Muscle of leg (tissue), 11 donors: ENCODE data around the gene STS. TPM values are rescaled to one million over a fixed set of nuclear protein-coding genes. Genes with fewer than 3 reads are reported as not detected.

Source experiments
- DNase-seq: peaks from one replicate; pipeline ENCODE4 v3.0.0; 2013
- H3K27ac ChIP-seq: one replicate; pipeline ENCODE4 v1.5.1; 2013; ENCODE audit warnings: mild to moderate bottlenecking, low read length, control low read depth
- H3K27me3 ChIP-seq: one replicate; pipeline ENCODE4 v1.6.1; 2013; ENCODE audit warnings: low read length; ENCODE audit not compliant: control insufficient read depth, insufficient read depth
- H3K36me3 ChIP-seq: one replicate; pipeline ENCODE4 v1.6.1; 2013; ENCODE audit warnings: low read length; ENCODE audit not compliant: control insufficient read depth, insufficient read depth
- H3K4me1 ChIP-seq: one replicate; pipeline ENCODE4 v1.6.1; 2013; ENCODE audit warnings: low read length; ENCODE audit not compliant: control insufficient read depth, insufficient read depth
- H3K4me3 ChIP-seq: one replicate; pipeline ENCODE4 v1.5.1; 2013; ENCODE audit warnings: low read length, control low read depth
- H3K9me3 ChIP-seq: replicated peaks from 2 replicates; pipeline ENCODE4 v1.6.1; 2013; ENCODE audit warnings: low read depth, low read length; ENCODE audit not compliant: control insufficient read depth
- WGBS: methylation state at CpG from one replicate; pipeline ENCODE4 v1.1.5; 2013; ENCODE audit warnings: missing lambda C conversion rate; ENCODE audit not compliant: insufficient coverage; 5-methylcytosine and 5-hydroxymethylcytosine counted together
- polyA plus RNA-seq, 8 donors: library from polyadenylated mRNA; unstranded; fragments of 120-200 nt; gene quantifications; one replicate each; pipeline versions ENCODE4 v1.2.1 to v1.2.3, GENCODE V29; 2013; ENCODE audit warnings: inconsistent platforms in 1 of 8, low replicate concordance in 1 of 8; ENCODE audit not compliant: insufficient read length in 8 of 8, insufficient read depth in 1 of 8
- total RNA-seq: library from RNA; stranded (reverse); fragments of 120-200 nt; gene quantifications from one replicate; pipeline ENCODE4 v1.2.4, GENCODE V29; 2013

The STS gene
- total and polyA plus RNA-seq, 9 donors: 8.5 to 13.4 (median 11.0) TPM

GRCh38 chrX:7134981-7135380, 12.5 kb upstream of the STS start:
- no peaks in the 10 kb centered on the region for H3K9me3 ChIP-seq
- H3K4me3 ChIP-seq: no peak overlapping the region
- DNase-seq: no peak
- no CpG with 5 or more reads among the region's 2 CpGs for WGBS
- H3K36me3 ChIP-seq: no peaks in the 10 kb centered on the region
- H3K4me1 ChIP-seq: peaks cover 23% of the 10 kb centered on the region
- peaks cover 6% of the 10 kb centered on the region for H3K27me3 ChIP-seq
- no peak overlapping the region for H3K27ac ChIP-seq

- Histone ChIP-seq H3K9me3 (no peaks in the 10 kb centered on the region), H3K4me1 (peaks cover 7% of the 10 kb centered on the region), H3K27ac (peak overlapping the region; percentile 9), H3K4me3 (no peak overlapping the region), H3K27me3 (peaks cover 6% of the 10 kb centered on the region), H3K36me3 (no peaks in the 10 kb centered on the region)
- DNase-seq: peak; percentile 26
- 78% methylated on average over 7 of the region's 9 CpGs for WGBS
Measured at GRCh38 chrX:7139202-7140081, 8.1 kb upstream of the STS start.

- H3K4me3 ChIP-seq: no peak overlapping the region
- peaks cover 6% of the 10 kb centered on the region for H3K27me3 ChIP-seq
- H3K9me3 ChIP-seq: no peaks in the 10 kb centered on the region
- DNase-seq: no peak
- no peak overlapping the region for H3K27ac ChIP-seq
- no peaks in the 10 kb centered on the region for H3K36me3 ChIP-seq
- H3K4me1 ChIP-seq: peaks cover 15% of the 10 kb centered on the region
- no CpG with 5 or more reads among the region's 1 CpG for WGBS
Measured at GRCh38 chrX:7143076-7143475, 4.4 kb upstream of the STS start.

GRCh38 chrX:7143941-7144525, 3.5 kb upstream of the STS start:
- H3K36me3 ChIP-seq: no peaks in the 10 kb centered on the region
- peaks cover 15% of the 10 kb centered on the region for H3K4me1 ChIP-seq
- DNase-seq: no peak
- no peaks in the 10 kb centered on the region for H3K9me3 ChIP-seq
- H3K27me3 ChIP-seq: peaks cover 4% of the 10 kb centered on the region
- WGBS: 82% methylated on average over 2 of the region's 8 CpGs
- no peak overlapping the region for H3K27ac ChIP-seq
- no peak overlapping the region for H3K4me3 ChIP-seq

- no peak overlapping the region for H3K27ac ChIP-seq
- WGBS: 0% methylated on average over 1 of the region's 3 CpGs
Measured at GRCh38 chrX:7145454-7145853, 2.1 kb upstream of the STS start.

GRCh38 chrX:7146020-7146702, 1.4 kb upstream of the STS start:
- Histone ChIP-seq H3K27ac (no peak overlapping the region), H3K27me3 (peaks cover 4% of the 10 kb centered on the region), H3K4me1 (peaks cover 7% of the 10 kb centered on the region), H3K4me3 (no peak overlapping the region), H3K36me3 (no peaks in the 10 kb centered on the region), H3K9me3 (no peaks in the 10 kb centered on the region)
- WGBS: no CpG with 5 or more reads among the region's 3 CpGs
- no peak for DNase-seq

More at GRCh38 chrX:7145454-7145853, 2.1 kb upstream of the STS start:
- no peaks in the 10 kb centered on the region for H3K36me3 ChIP-seq
- H3K4me3 ChIP-seq: no peak overlapping the region
- H3K4me1 ChIP-seq: peaks cover 7% of the 10 kb centered on the region
- H3K27me3 ChIP-seq: peaks cover 4% of the 10 kb centered on the region
- H3K9me3 ChIP-seq: no peaks in the 10 kb centered on the region
- DNase-seq: peak; percentile 32

- WGBS: 14% methylated on average over 11 of the region's 13 CpGs
- DNase-seq: peak; percentile 71
- Histone ChIP-seq H3K9me3 (no peaks in the 10 kb centered on the region), H3K4me3 (peak overlapping the region; percentile 79), H3K36me3 (no peaks in the 10 kb centered on the region), H3K27ac (peak overlapping the region; percentile 84), H3K4me1 (peaks cover 7% of the 10 kb centered on the region), H3K27me3 (peaks cover 4% of the 10 kb centered on the region)
Measured at GRCh38 chrX:7146703-7147412, 654 bp upstream of the STS start.

GRCh38 chrX:7147978-7148854, 704 bp downstream of the STS start, which contains the start of gene PUDP:
Gene PUDP, minus strand, starts transcription at chrX:7148153. Its CDS starts 40 bp downstream, at chrX:7148113.
- DNase-seq: peak; percentile 95
- WGBS: under 1% methylated on average over 50 of the region's 76 CpGs
- no peaks in the 10 kb centered on the region for H3K36me3 ChIP-seq
- peaks cover 8% of the 10 kb centered on the region for H3K27me3 ChIP-seq
- peak within 1 kb of the TSS; percentile 91 for H3K27ac ChIP-seq
- no peaks in the 10 kb centered on the region for H3K9me3 ChIP-seq
- H3K4me3 ChIP-seq: peak within 1 kb of the TSS; percentile 98
- peaks cover 7% of the 10 kb centered on the region for H3K4me1 ChIP-seq

- WGBS: no CpG with 5 or more reads among the region's 5 CpGs
- no peaks in the 10 kb centered on the region for H3K36me3 ChIP-seq
- DNase-seq: no peak
- H3K27me3 ChIP-seq: peaks cover 8% of the 10 kb centered on the region
- H3K9me3 ChIP-seq: no peaks in the 10 kb centered on the region
- peaks cover 7% of the 10 kb centered on the region for H3K4me1 ChIP-seq
- no peak overlapping the region for H3K27ac ChIP-seq
- H3K4me3 ChIP-seq: no peak overlapping the region
Measured at GRCh38 chrX:7149411-7149810, 1.9 kb downstream of the STS start.
